Measurements from ENCODE around the gene TEAD1.

The TEAD1 gene

GRCh38 chr11:12667646-12668045 is 6.6 kb upstream of the TEAD1 start:
- DNase-seq, result no peak

- DNase-seq, result no peak
These were observed 6.1 kb upstream of the TEAD1 start for GRCh38 chr11:12668166-12668565.

- DNase-seq, result no peak
These were observed 4.3 kb upstream of the TEAD1 start for GRCh38 chr11:12669930-12670329.

GRCh38 chr11:12671370-12671769 is 2.9 kb upstream of the TEAD1 start:
- DNase-seq, result no peak

- no peak for DNase-seq
These were observed 659 bp upstream of the TEAD1 start for GRCh38 chr11:12673601-12673923.

- no peak for DNase-seq
These were observed 332 bp downstream of the TEAD1 start for GRCh38 chr11:12674571-12674935.

- no peak for DNase-seq
These were observed 895 bp downstream of the TEAD1 start for GRCh38 chr11:12674936-12675696.

GRCh38 chr11:12675951-12676711 is 1.9 kb downstream of the TEAD1 start:
- DNase-seq, result no peak

- no peak for DNase-seq
These were observed 2.9 kb downstream of the TEAD1 start for GRCh38 chr11:12677131-12677530.

- DNase-seq, result no peak
These were observed 3.9 kb downstream of the TEAD1 start for GRCh38 chr11:12678092-12678491.

- no peak for DNase-seq
These were observed 4.8 kb downstream of the TEAD1 start for GRCh38 chr11:12678991-12679390.

GRCh38 chr11:12679471-12679870 is 5.2 kb downstream of the TEAD1 start:
- no peak for DNase-seq

GRCh38 chr11:12680246-12680939 is 6.2 kb downstream of the TEAD1 start:
- no peak for DNase-seq

GRCh38 chr11:12680940-12681258 is 6.7 kb downstream of the TEAD1 start:
- DNase-seq, result no peak

- no peak for DNase-seq
These were observed 7.2 kb downstream of the TEAD1 start for GRCh38 chr11:12681466-12681865.

GRCh38 chr11:12682288-12682687 is 8.1 kb downstream of the TEAD1 start:
- DNase-seq, result no peak

- no peak for DNase-seq
These were observed 8.7 kb downstream of the TEAD1 start for GRCh38 chr11:12682737-12683500.

- no peak for DNase-seq
These were observed 9.7 kb downstream of the TEAD1 start for GRCh38 chr11:12683874-12684273.

- no peak for DNase-seq
These were observed 10.1 kb downstream of the TEAD1 start for GRCh38 chr11:12684315-12684714.

- no peak for DNase-seq
These were observed 10.6 kb downstream of the TEAD1 start for GRCh38 chr11:12684816-12685215.

- DNase-seq, result no peak
These were observed 11.0 kb downstream of the TEAD1 start for GRCh38 chr11:12685229-12685628.

- DNase-seq, result no peak
These were observed 12.2 kb downstream of the TEAD1 start for GRCh38 chr11:12686246-12687060.

- DNase-seq, result no peak
These were observed 13.0 kb downstream of the TEAD1 start for GRCh38 chr11:12687216-12687623.

Data from AML-193 (cell line).